Measurements from ENCODE around the gene RBKS. TPM values are rescaled to one million over a fixed set of nuclear protein-coding genes. Genes with fewer than 3 reads are reported as not detected.

The RBKS gene
- total and polyA plus RNA-seq, 2 of the 8 experiments (the other 6 are each of a cell fraction or from before 2014, with no cell fraction given), result 1.1 to 1.5 TPM

- TF ChIP-seq CHD7 (IDR thresholded peaks at IDR 0.05; ENCODE audit: insufficient replicate concordance, low read length), result no peak
- no peak for TF ChIP-seq KDM1A (IDR thresholded peaks at IDR 0.05; ENCODE audit: borderline replicate concordance, low read length)
- TF ChIP-seq ATF3 (IDR thresholded peaks at IDR 0.05; ENCODE audit: insufficient read depth, low read depth, low read length), result no peak
These were observed 17.1 kb downstream of the RBKS start (continued) for GRCh38 chr2:27873091-27873490.

All from H1 (cell line).